Mucosa of rectum (tissue), 2 donors: ENCODE data around the gene NIPA2.
"Not testable (repeated sequence)": the region's sequence is repeated elsewhere in the genome, so short reads cannot be mapped to it uniquely, and the experiment has no call there.

Experiments used
- H3K27ac ChIP-seq, 2 donors: one replicate each; pipeline ENCODE4 v1.7.0; 2013; ENCODE audit warnings: inconsistent platforms in 2 of 2, low read depth in 2 of 2, low read length in 2 of 2
- H3K27me3 ChIP-seq, 2 donors: one replicate each; pipeline ENCODE4 v1.7.0; 2013; ENCODE audit warnings: low read length in 2 of 2; ENCODE audit not compliant: control insufficient read depth in 2 of 2, insufficient read depth in 2 of 2
- H3K36me3 ChIP-seq, 2 donors: one replicate each; pipeline ENCODE4 v1.7.0; 2013; ENCODE audit warnings: low read length in 2 of 2; ENCODE audit not compliant: control insufficient read depth in 2 of 2, insufficient read depth in 2 of 2
- H3K4me1 ChIP-seq, 2 donors: one replicate each; pipeline ENCODE4 v1.7.0; 2013; ENCODE audit warnings: low read length in 2 of 2, mild to moderate bottlenecking in 1 of 2; ENCODE audit not compliant: control insufficient read depth in 2 of 2, insufficient read depth in 2 of 2
- H3K4me3 ChIP-seq, 2 donors: one replicate each; pipeline ENCODE4 v1.7.0; 2013; ENCODE audit warnings: low read length in 2 of 2
- H3K9ac ChIP-seq, 2 donors: one replicate each; pipeline ENCODE4 v1.7.0; 2013; ENCODE audit warnings: low read length in 2 of 2, low read depth in 1 of 2, mild to moderate bottlenecking in 1 of 2
- H3K9me3 ChIP-seq, 2 donors: one replicate each; pipeline ENCODE4 v1.7.0; 2013; ENCODE audit warnings: low read length in 2 of 2; ENCODE audit not compliant: control insufficient read depth in 2 of 2
- donor health status: healthy.
- donor health status: Normal muscosa, but diverticular disease.

NIPA2 gene

DNA sequence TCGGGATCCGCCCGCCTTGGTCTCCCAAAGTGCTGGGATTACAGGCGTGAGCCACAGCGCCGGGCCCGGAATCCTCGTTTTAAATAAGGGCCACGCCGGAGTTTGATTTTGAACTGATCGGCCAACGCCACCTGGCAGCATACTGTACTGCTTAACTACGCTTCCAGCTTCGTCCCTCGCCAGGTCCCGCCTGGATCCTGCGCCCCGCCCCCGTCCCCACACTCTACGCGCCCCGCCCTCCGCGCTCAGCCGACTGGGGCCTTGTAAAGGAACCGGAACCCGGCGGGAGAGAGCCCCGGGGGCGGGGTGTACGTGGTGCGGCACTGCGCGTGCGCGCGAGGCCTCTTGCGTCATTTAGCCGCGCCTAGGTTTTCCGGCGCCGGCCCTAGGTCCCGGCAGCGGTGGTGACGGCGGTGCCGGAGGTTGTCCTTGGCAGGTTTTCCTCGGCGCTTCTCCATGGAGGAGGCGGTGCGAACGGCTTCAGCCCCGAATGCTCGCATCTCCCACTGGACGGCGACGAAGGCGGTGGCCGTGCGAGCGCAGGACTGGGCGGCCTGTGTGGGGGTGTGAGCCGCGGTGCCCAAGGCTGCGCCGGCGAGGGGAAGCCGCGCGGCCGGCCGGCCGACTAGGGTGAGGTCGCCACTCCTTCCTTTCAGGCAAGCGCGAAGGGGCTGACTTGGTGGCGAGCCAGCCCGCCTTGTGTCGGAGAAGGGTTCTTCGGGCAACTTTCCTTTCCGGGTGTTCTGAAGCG lies at the start of gene NIPA2:
NIPA2 (plus strand) TSS at position 375 of the 751 bp plus-strand sequence. CDS start 13,066 bp downstream, outside the sequence.
- peaks cover 3 to 4% of the 10 kb centered on the region in 2 donors for H3K36me3 ChIP-seq
- H3K4me3 ChIP-seq, result peak within 1 kb of the TSS; percentile 80 to 97
- H3K9me3 ChIP-seq, result no peaks in the 10 kb centered on the region
- H3K4me1 ChIP-seq, result peaks cover 9 to 16% of the 10 kb centered on the region in 2 donors
- peak within 1 kb of the TSS; percentile 91 to 97 for H3K9ac ChIP-seq
- H3K27ac ChIP-seq, result peak within 1 kb of the TSS; percentile 95 to 99
- H3K27me3 ChIP-seq, result no peaks in the 10 kb centered on the region

DNA sequence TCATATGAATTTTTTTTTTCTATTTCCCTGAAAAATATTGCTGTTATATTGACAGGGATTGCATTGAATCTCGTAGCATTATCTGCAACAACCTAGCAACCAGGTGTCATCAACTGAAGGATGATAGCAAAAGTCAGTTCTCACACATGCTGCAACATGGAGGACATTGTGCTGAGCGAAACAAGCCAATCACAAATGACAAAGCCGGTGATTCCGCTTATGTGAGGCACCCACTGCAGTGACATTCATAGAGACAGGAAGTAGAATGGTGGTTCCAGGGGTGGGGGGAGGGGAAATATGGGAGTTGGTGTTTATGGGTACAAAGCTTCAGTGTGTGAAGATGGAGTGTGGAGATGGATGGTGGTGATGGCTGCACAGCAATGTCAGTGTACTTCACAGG lies 44.4 kb upstream of the NIPA2 start:
- no peaks in the 10 kb centered on the region for H3K4me1 ChIP-seq
- no peaks in the 10 kb centered on the region for H3K27me3 ChIP-seq
- H3K36me3 ChIP-seq, result no peaks in the 10 kb centered on the region
- H3K9me3 ChIP-seq, result no peaks in the 10 kb centered on the region
- H3K4me3 ChIP-seq, result no peak overlapping the region
- no peak overlapping the region for H3K27ac ChIP-seq
- no peak overlapping the region for H3K9ac ChIP-seq

DNA sequence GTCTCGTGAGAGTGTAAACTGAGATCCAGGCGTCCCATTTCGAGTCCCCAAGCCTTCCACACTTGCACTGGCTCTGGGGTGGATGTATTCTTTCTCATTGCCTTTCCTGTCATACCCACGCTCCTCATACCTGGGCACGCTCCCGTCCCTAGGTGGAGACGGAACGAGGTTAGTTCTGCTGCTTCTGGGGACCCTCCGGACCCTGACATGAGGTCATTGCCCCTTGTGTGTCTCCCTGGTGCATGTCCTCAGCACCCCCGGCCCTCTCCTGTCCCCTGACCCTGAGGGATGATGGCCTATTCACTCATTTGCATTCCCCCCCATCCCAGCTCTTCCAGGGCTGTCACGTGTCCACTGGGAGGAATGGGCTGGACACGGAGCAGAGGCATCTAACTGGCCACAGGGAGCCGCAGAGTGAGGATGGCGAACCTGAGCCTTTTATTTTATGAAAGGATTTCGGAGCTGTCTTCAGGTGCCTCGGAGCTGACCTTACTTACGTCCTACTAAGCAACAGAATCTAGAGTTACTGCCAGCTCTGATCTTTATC lies 43.8 kb upstream of the NIPA2 start:
- H3K36me3 ChIP-seq, result no peaks in the 10 kb centered on the region
- no peaks in the 10 kb centered on the region for H3K4me1 ChIP-seq
- H3K9ac ChIP-seq, result no peak overlapping the region
- H3K27me3 ChIP-seq, result no peaks in the 10 kb centered on the region
- no peak overlapping the region for H3K27ac ChIP-seq
- no peaks in the 10 kb centered on the region for H3K9me3 ChIP-seq
- H3K4me3 ChIP-seq, result no peak overlapping the region

DNA sequence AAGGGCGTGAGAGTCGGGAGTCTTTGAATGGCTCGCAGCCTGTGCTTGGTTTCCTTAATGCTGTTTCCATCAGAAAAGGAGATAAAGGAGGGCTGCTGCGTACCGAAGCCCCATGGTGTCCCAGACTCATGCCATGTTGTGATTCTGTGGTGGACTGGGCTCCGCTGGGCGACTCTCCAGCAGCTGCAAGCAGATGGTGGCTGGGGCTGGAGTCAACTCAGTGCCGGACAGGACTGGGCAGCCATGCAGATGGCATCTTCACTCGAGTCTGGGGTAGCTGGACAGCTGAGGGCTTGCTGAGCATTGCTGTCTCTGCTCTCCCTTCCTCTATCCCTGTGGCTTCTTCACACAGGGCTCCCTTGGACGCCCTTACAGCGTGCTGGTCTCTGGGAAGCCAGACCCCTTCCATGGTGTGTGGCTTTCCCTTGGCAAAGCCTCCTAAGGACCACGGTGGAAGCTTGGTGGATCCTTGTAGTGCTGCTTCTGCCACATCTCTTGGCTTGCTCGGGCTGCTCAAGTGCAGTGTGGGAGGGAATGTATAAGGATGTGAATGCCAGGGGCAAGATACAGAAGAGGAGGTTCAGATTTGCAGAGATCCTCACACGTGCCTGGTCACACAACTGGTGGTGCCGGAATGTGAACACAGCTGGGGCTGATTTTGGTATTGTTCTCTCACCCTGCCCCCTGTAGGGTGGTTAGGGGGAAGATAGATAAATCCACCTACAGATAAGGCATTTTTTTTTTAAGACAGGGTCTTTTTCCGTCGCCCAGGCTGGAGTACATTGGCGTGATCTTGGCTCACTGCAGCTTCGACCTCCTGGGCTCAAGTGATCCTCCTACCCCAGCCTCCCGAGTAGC lies 43.0 kb upstream of the NIPA2 start:
- H3K4me3 ChIP-seq, result no peak overlapping the region
- no peaks in the 10 kb centered on the region for H3K4me1 ChIP-seq
- H3K36me3 ChIP-seq, result no peaks in the 10 kb centered on the region
- no peaks in the 10 kb centered on the region for H3K27me3 ChIP-seq
- no peak overlapping the region for H3K27ac ChIP-seq
- no peaks in the 10 kb centered on the region for H3K9me3 ChIP-seq
- no peak overlapping the region for H3K9ac ChIP-seq

DNA sequence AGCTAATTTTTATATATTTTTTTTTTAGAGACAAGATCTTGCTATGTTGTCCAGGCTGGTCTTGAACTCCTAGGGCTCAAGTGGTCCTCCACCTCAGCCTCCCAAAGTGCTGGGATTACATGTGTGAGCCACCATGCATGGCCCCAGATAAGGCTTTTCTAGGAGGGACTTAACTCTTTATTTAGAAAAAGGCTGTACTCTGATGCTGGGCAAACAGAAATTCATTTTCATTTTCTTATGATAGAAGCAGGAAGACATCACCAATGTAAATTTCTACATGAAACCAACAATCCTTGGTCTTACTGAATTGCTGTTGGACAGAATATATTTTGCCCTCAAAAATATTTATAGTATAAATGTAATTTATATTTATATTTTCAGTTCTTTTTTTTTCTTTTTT lies 42.4 kb upstream of the NIPA2 start:
- no peaks in the 10 kb centered on the region for H3K9me3 ChIP-seq
- no peaks in the 10 kb centered on the region for H3K36me3 ChIP-seq
- no peak overlapping the region for H3K9ac ChIP-seq
- H3K27ac ChIP-seq, result no peak overlapping the region
- no peaks in the 10 kb centered on the region for H3K27me3 ChIP-seq
- no peak overlapping the region for H3K4me3 ChIP-seq
- no peaks in the 10 kb centered on the region for H3K4me1 ChIP-seq

DNA sequence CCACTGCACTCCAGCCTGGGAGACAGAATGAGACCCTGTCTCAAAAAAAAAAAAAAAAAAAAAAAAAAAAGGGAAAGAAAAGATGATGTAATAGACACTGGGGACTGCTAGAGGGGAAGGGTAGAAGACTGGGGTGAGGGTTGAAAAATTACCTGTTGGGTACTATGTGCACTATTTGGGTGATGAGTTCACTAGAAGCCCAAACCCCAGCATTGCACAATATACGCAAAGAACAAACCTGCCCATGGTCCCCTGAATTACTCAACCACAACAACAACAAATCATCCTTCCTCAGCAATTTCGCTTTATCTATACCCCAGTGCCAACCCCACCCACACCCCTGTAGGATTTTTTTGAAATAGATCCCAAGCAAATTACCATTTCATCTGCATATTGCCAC lies 38.6 kb upstream of the NIPA2 start:
- H3K9ac ChIP-seq, result no peak overlapping the region
- H3K4me1 ChIP-seq, result no peaks in the 10 kb centered on the region
- no peak overlapping the region for H3K4me3 ChIP-seq
- no peaks in the 10 kb centered on the region for H3K27me3 ChIP-seq
- H3K36me3 ChIP-seq, result no peaks in the 10 kb centered on the region
- no peak overlapping the region for H3K27ac ChIP-seq
- H3K9me3 ChIP-seq, result no peaks in the 10 kb centered on the region

DNA sequence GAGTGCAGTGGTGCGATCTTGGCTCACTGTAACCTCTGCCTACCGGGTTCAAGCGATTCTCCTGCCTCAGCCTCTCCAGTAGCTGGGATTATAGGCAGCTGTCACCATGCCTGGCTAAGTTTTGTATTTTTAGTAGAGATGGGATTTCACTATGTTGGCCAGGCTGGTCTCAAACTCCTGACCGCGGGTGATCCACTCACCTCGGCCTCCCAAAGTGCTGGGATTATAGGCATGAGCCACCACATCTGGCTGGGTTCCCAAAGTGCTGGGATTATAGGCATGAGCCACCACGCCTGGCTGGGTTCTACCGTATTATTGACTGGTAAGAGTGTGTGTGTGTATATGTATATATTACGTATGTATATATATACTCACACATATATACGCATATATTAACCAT lies 35.5 kb upstream of the NIPA2 start:
- H3K9me3 ChIP-seq, H3K27ac ChIP-seq, H3K4me3 ChIP-seq, H3K4me1 ChIP-seq, H3K27me3 ChIP-seq, H3K36me3 ChIP-seq, H3K9ac ChIP-seq: not testable (repeated sequence)

DNA sequence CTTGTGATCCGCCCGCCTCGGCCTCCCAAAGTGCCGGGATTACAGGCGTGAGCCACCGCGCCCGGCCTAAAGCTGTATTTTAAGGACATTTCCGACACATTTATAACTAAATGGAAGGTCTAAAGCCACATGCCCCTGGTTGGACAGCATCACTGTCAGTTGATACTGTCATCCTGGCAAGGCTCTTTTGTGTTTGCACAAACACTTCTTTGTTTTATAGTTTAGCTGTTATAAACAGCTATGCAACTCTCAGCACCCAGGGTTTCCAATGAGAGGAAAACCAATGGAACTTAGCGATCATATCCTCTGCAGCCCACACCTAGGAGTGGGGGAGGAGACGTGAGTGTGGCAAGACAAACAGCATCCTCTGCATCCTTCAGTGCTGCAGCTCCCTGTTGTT lies 32.3 kb upstream of the NIPA2 start:
- Histone ChIP-seq H3K9ac (no peak overlapping the region), H3K4me1 (no peaks in the 10 kb centered on the region), H3K27ac (no peak overlapping the region), H3K36me3 (no peaks in the 10 kb centered on the region), H3K4me3 (no peak overlapping the region), H3K9me3 (no peaks in the 10 kb centered on the region), H3K27me3 (no peaks in the 10 kb centered on the region)

DNA sequence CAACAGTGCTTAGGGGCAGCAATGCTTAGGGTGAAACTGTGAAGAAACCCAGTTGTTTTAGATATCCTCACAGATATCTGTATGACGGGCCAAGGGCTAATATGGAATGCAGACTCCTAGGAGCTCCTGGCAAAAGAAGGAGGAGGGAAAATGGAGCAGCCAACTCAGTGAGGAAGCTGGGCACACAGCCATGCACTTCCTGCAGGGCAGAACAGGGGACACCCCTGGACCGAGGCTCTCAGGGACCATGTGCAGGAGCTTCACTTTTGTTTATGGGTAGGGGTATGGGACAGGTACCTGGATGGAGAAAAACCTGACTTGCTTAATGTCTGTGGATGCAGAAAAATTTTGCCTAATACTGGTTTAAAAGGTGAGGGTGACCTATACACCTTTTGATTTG lies 31.8 kb upstream of the NIPA2 start:
- no peaks in the 10 kb centered on the region for H3K4me1 ChIP-seq
- no peak overlapping the region for H3K9ac ChIP-seq
- no peaks in the 10 kb centered on the region for H3K27me3 ChIP-seq
- no peaks in the 10 kb centered on the region for H3K36me3 ChIP-seq
- no peak overlapping the region for H3K4me3 ChIP-seq
- no peaks in the 10 kb centered on the region for H3K9me3 ChIP-seq
- no peak overlapping the region for H3K27ac ChIP-seq

DNA sequence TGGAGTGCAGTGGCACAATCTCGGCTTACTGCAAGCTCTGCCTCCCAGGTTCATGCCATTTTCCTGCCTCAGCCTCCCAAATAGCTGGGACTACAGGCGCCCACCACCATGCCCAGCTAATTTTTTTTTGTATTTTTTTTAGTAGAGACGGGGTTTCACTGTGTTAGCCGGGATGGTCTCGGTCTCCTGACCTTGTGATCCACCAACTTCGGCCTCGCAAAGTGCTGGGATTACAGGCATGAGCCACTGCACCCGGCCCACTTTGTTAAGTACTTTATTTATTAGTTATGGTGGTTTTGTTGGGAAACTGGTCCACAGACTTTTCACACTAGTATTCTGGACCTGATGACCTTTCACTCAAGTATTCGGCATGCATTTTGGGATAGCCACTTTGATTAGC lies 30.6 kb upstream of the NIPA2 start:
- H3K4me3 ChIP-seq, result not testable (repeated sequence)

More for the DNA sequence above, 30.6 kb upstream of the NIPA2 start:
- not testable (repeated sequence) for H3K27ac ChIP-seq, H3K9me3 ChIP-seq, H3K4me1 ChIP-seq, H3K36me3 ChIP-seq, H3K9ac ChIP-seq, H3K27me3 ChIP-seq
